Naive thymus-derived CD8-positive, alpha-beta T cell (primary cell): Measurements from ENCODE around the gene SIGLEC14. TPM values are rescaled to one million over a fixed set of nuclear protein-coding genes. Genes with fewer than 3 reads are reported as not detected.

Experiments used
- microRNA-seq: library from miRNA; unstranded; fragments of <30 nt; microRNA quantifications from one replicate; pipeline ENCODE4 v1.2.0, GENCODE V29; 2022; ENCODE audit warnings: borderline microRNAs expressed
- polyA plus RNA-seq, 3 donors: library from polyadenylated mRNA; unstranded; fragments of 300-500 nt; fragmentation: Illumina TruSeq; gene quantifications; one replicate each; pipeline ENCODE4 v1.2.3, GENCODE V29; 2021
- total RNA-seq, 8 experiments: library from RNA in 2 of 8; stranded (reverse) in 2 of 8; gene quantifications; one replicate each; pipeline ENCODE4 v1.2.3 and lab custom pipeline; 2021 to 2026

The SIGLEC14 gene
- total and polyA plus RNA-seq, 5 experiments from 2014 or later, result 0.07 to 0.83 (median 0.33) TPM; not detected in 2

Small RNAs within 50 kb of the gene (microRNA-seq; reads per million reads assigned to microRNA genes)
- gene MIR125A (904 reads per million, percentile 84 among the genes with 10 or more reads in this experiment), gene MIR99B (57.2 reads per million, percentile 55 among the genes with 10 or more reads in this experiment), gene MIRLET7E (130 reads per million, percentile 67 among the genes with 10 or more reads in this experiment)

Other genes with a start within 250 kb of the SIGLEC14 start
- gene SIGLEC10, start 229.2 kb downstream of the SIGLEC14 start, total RNA-seq, result 1 to 10 TPM in 1 of 2 experiments, under 1 TPM in 1; 0.68 to 1.2 TPM
- gene SIGLEC10, start 229.2 kb downstream of the SIGLEC14 start, polyA plus RNA-seq, result under 1 TPM; 0.06 to 0.24 (median 0.13) TPM
- gene SIGLEC8, start 188.4 kb downstream of the SIGLEC14 start, total RNA-seq, result not detected
- not detected for gene SIGLEC8, start 188.4 kb downstream of the SIGLEC14 start, polyA plus RNA-seq
- not detected for gene CEACAM18, start 168.3 kb downstream of the SIGLEC14 start, total RNA-seq
- not detected for gene CEACAM18, start 168.3 kb downstream of the SIGLEC14 start, polyA plus RNA-seq
- gene SIGLEC12, start 145.0 kb downstream of the SIGLEC14 start, total RNA-seq, result not detected
- under 1 TPM in 1 of 3 donors, not detected in 2; 0.31 TPM for gene SIGLEC12, start 145.0 kb downstream of the SIGLEC14 start, polyA plus RNA-seq
- under 1 TPM in 1 of 2 experiments, not detected in 1; 0.26 TPM for gene SIGLEC6, start 115.2 kb downstream of the SIGLEC14 start, total RNA-seq
- not detected for gene SIGLEC6, start 115.2 kb downstream of the SIGLEC14 start, polyA plus RNA-seq
- 10 to 100 TPM; 17.0 to 21.0 TPM for gene ZNF175, start 75.5 kb downstream of the SIGLEC14 start, total RNA-seq
- gene ZNF175, start 75.5 kb downstream of the SIGLEC14 start, polyA plus RNA-seq, result 1 to 10 TPM; 1.9 to 3.7 (median 2.8) TPM
- gene SIGLEC5, start 16.4 kb downstream of the SIGLEC14 start, total RNA-seq, result not detected
- gene SIGLEC5, start 16.4 kb downstream of the SIGLEC14 start, polyA plus RNA-seq, result not detected
- gene SPACA6, start 46.5 kb upstream of the SIGLEC14 start, total RNA-seq, result 10 to 100 TPM; 11.9 to 12.3 TPM
- 1 to 10 TPM; 2.0 to 4.0 (median 3.5) TPM for gene SPACA6, start 46.5 kb upstream of the SIGLEC14 start, polyA plus RNA-seq
- not detected for gene HAS1, start 77.2 kb upstream of the SIGLEC14 start, total RNA-seq
- under 1 TPM in 1 of 3 donors, not detected in 2; 0.09 TPM for gene HAS1, start 77.2 kb upstream of the SIGLEC14 start, polyA plus RNA-seq
- not detected for gene FPR1, start 105.1 kb upstream of the SIGLEC14 start, total RNA-seq
- gene FPR1, start 105.1 kb upstream of the SIGLEC14 start, polyA plus RNA-seq, result under 1 TPM in 2 of 3 donors, not detected in 1; 0.11 to 0.49 TPM
- gene FPR2, start 114.4 kb upstream of the SIGLEC14 start, total RNA-seq, result not detected
- gene FPR2, start 114.4 kb upstream of the SIGLEC14 start, polyA plus RNA-seq, result not detected
- gene FPR3, start 148.3 kb upstream of the SIGLEC14 start, total RNA-seq, result 1 to 10 TPM; 1.3 to 1.4 TPM
- not detected for gene FPR3, start 148.3 kb upstream of the SIGLEC14 start, polyA plus RNA-seq
- 10 to 100 TPM; 31.7 to 34.0 TPM for gene ZNF577, start 241.1 kb upstream of the SIGLEC14 start, total RNA-seq
- gene ZNF577, start 241.1 kb upstream of the SIGLEC14 start, polyA plus RNA-seq, result 1 to 10 TPM in 2 of 3 donors, under 1 TPM in 1; 0.83 to 3.6 (median 2.7) TPM